IPS-18c (cell line): ENCODE measurements around the gene TIMM10B.
"Not testable (repeated sequence)": the region's sequence is repeated elsewhere in the genome, so short reads cannot be mapped to it uniquely, and the experiment has no call there.

Experiments used
- H3K4me3 ChIP-seq: 2 replicates; pipeline ENCODE4 v1.7.0; 2013; ENCODE audit warnings: low read depth, mild to moderate bottlenecking, low read length, moderate library complexity; ENCODE audit not compliant: insufficient read depth
- H3K9me3 ChIP-seq: one replicate; pipeline ENCODE4 v1.6.1; 2013; ENCODE audit warnings: mild to moderate bottlenecking, low read length, moderate library complexity; ENCODE audit not compliant: control insufficient read depth, insufficient read depth

The TIMM10B gene

GRCh38 chr11:6488342-6488741 is 7.0 kb downstream of the TIMM10B start:
- H3K4me3 ChIP-seq = no peak overlapping the region
- no peaks in the 10 kb centered on the region for H3K9me3 ChIP-seq

GRCh38 chr11:6488821-6489220 is 7.5 kb downstream of the TIMM10B start:
- no peak overlapping the region for H3K4me3 ChIP-seq
- no peaks in the 10 kb centered on the region for H3K9me3 ChIP-seq

- no peaks in the 10 kb centered on the region for H3K9me3 ChIP-seq
Observed at GRCh38 chr11:6489306-6489705, 8.0 kb downstream of the TIMM10B start.

GRCh38 chr11:6497069-6497839 is 16.0 kb downstream of the TIMM10B start, which contains the start of gene DNHD1:
DNHD1 (plus strand) TSS chr11:6497280; CDS start chr11:6498216, 936 bp downstream.
- H3K4me3 ChIP-seq = peak within 1 kb of the TSS; percentile 36; the same call in 1 of the 2 replicates
- no peaks in the 10 kb centered on the region for H3K9me3 ChIP-seq

More at GRCh38 chr11:6489306-6489705, 8.0 kb downstream of the TIMM10B start:
- H3K4me3 ChIP-seq = no peak overlapping the region

GRCh38 chr11:6498121-6498520 is 16.8 kb downstream of the TIMM10B start:
- Histone ChIP-seq H3K4me3 (no peak overlapping the region), H3K9me3 (no peaks in the 10 kb centered on the region)

GRCh38 chr11:6498544-6498943 is 17.2 kb downstream of the TIMM10B start:
- no peak overlapping the region for H3K4me3 ChIP-seq
- H3K9me3 ChIP-seq = no peaks in the 10 kb centered on the region

- no peaks in the 10 kb centered on the region for H3K9me3 ChIP-seq
- no peak overlapping the region for H3K4me3 ChIP-seq
Observed at GRCh38 chr11:6502382-6502781, 21.1 kb downstream of the TIMM10B start.

GRCh38 chr11:6504166-6504565 is 22.9 kb downstream of the TIMM10B start:
- Histone ChIP-seq H3K9me3 (no peaks in the 10 kb centered on the region), H3K4me3 (no peak overlapping the region)

GRCh38 chr11:6505577-6506240 is 24.4 kb downstream of the TIMM10B start:
- Histone ChIP-seq H3K9me3 (no peaks in the 10 kb centered on the region), H3K4me3 (no peak overlapping the region)

GRCh38 chr11:6516865-6517264 is 35.6 kb downstream of the TIMM10B start:
- Histone ChIP-seq H3K4me3 (no peak overlapping the region), H3K9me3 (no peaks in the 10 kb centered on the region)

GRCh38 chr11:6520265-6520664 is 39.0 kb downstream of the TIMM10B start:
- H3K4me3 ChIP-seq = no peak overlapping the region
- no peaks in the 10 kb centered on the region for H3K9me3 ChIP-seq

- H3K4me3 ChIP-seq, H3K9me3 ChIP-seq: not testable (repeated sequence)
Observed at GRCh38 chr11:6521946-6522345, 40.6 kb downstream of the TIMM10B start.

GRCh38 chr11:6523253-6523652 is 42.0 kb downstream of the TIMM10B start:
- no peak overlapping the region for H3K4me3 ChIP-seq
- no peaks in the 10 kb centered on the region for H3K9me3 ChIP-seq

- no peak overlapping the region for H3K4me3 ChIP-seq
- no peaks in the 10 kb centered on the region for H3K9me3 ChIP-seq
Observed at GRCh38 chr11:6526411-6527135, 45.3 kb downstream of the TIMM10B start.

- H3K4me3 ChIP-seq = no peak overlapping the region
- no peaks in the 10 kb centered on the region for H3K9me3 ChIP-seq
Observed at GRCh38 chr11:6529266-6529665, 48.0 kb downstream of the TIMM10B start.

- H3K4me3 ChIP-seq = no peak overlapping the region
Observed at GRCh38 chr11:6530848-6531247, 49.5 kb downstream of the TIMM10B start.

GRCh38 chr11:6531267-6531752 is 50.0 kb downstream of the TIMM10B start:
- no peaks in the 10 kb centered on the region for H3K9me3 ChIP-seq
- H3K4me3 ChIP-seq = no peak overlapping the region

More at GRCh38 chr11:6530848-6531247, 49.5 kb downstream of the TIMM10B start:
- no peaks in the 10 kb centered on the region for H3K9me3 ChIP-seq
